ENCODE data around the gene PABPN1L. TPM values are rescaled to one million over a fixed set of nuclear protein-coding genes. Genes with fewer than 3 reads are reported as not detected.
"Not testable (repeated sequence)": the region's sequence is repeated elsewhere in the genome, so short reads cannot be mapped to it uniquely, and the experiment has no call there.

PABPN1L gene
- polyA plus RNA-seq, 1 experiment = not detected

GRCh38 chr16:88893127-88893968 is 26.9 kb upstream of the PABPN1L start:
- ChIA-PET CTCF (no interaction called here), POLR2A (no interaction called here)
- Histone ChIP-seq H3K27me3 (ENCODE audit: control insufficient read depth, insufficient read depth, low read length) (no peaks in the 10 kb centered on the region), H3K27ac (ENCODE audit: low read depth, low read length) (no peak overlapping the region), H3K4me3 (ENCODE audit: low read depth, low read length) (no peak overlapping the region), H3K9me3 (ENCODE audit: control insufficient read depth, insufficient read depth, low read length) (peaks cover 30% of the 10 kb centered on the region)
- no peak for DNase-seq (ENCODE audit: low read depth, low spot score)
- TF ChIP-seq, protein P1, sequence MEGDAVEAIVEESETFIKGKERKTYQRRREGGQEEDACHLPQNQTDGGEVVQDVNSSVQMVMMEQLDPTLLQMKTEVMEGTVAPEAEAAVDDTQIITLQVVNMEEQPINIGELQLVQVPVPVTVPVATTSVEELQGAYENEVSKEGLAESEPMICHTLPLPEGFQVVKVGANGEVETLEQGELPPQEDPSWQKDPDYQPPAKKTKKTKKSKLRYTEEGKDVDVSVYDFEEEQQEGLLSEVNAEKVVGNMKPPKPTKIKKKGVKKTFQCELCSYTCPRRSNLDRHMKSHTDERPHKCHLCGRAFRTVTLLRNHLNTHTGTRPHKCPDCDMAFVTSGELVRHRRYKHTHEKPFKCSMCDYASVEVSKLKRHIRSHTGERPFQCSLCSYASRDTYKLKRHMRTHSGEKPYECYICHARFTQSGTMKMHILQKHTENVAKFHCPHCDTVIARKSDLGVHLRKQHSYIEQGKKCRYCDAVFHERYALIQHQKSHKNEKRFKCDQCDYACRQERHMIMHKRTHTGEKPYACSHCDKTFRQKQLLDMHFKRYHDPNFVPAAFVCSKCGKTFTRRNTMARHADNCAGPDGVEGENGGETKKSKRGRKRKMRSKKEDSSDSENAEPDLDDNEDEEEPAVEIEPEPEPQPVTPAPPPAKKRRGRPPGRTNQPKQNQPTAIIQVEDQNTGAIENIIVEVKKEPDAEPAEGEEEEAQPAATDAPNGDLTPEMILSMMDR (IDR thresholded peaks at IDR 0.05; ENCODE audit: low read depth, low read length) = no peak

DNA sequence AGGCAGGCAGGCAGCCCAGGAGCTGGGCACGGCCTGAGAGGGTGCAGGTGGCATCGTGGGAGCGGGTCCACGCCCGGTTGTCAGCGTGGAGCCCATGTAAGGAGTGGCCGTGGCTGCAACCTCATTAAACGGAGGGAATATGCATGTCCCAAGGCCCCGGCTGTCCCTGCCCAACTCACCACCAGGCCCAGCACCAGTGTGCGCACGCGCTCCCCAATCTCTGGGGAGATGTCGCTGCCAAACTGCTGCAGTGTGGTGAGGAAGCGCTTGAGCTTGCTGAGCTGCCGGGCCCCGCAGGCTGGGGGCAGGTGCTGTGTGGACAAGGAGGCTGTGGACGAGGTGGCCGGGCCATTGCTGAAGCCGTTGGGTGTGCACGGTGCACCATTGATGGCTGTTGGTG is 25.6 kb upstream of the PABPN1L start:
- TF ChIP-seq, protein P1 (IDR thresholded peaks at IDR 0.05; ENCODE audit: low read depth, low read length) = no peak
- CTCF ChIA-PET = no interaction called here
- POLR2A ChIA-PET = no interaction called here

GRCh38 chr16:88891083-88891482 is 24.6 kb upstream of the PABPN1L start:
- DNase-seq (ENCODE audit: low read depth, low spot score) = no peak
- CTCF ChIA-PET = no interaction called here
- Histone ChIP-seq H3K27ac (ENCODE audit: low read depth, low read length) (no peak overlapping the region), H3K4me3 (ENCODE audit: low read depth, low read length) (no peak overlapping the region), H3K27me3 (ENCODE audit: control insufficient read depth, insufficient read depth, low read length) (no peaks in the 10 kb centered on the region), H3K9me3 (ENCODE audit: control insufficient read depth, insufficient read depth, low read length) (peaks cover 35% of the 10 kb centered on the region)
- TF ChIP-seq, protein P1 (IDR thresholded peaks at IDR 0.05; ENCODE audit: low read depth, low read length) = no peak
- POLR2A ChIA-PET = no interaction called here

More for the DNA sequence above, 25.6 kb upstream of the PABPN1L start:
- no peak overlapping the region for H3K4me3 ChIP-seq (ENCODE audit: low read depth, low read length)
- peaks cover 31% of the 10 kb centered on the region for H3K9me3 ChIP-seq (ENCODE audit: control insufficient read depth, insufficient read depth, low read length)
- no peak overlapping the region for H3K27ac ChIP-seq (ENCODE audit: low read depth, low read length)
- DNase-seq (ENCODE audit: low read depth, low spot score) = no peak
- H3K27me3 ChIP-seq (ENCODE audit: control insufficient read depth, insufficient read depth, low read length) = no peaks in the 10 kb centered on the region

DNA sequence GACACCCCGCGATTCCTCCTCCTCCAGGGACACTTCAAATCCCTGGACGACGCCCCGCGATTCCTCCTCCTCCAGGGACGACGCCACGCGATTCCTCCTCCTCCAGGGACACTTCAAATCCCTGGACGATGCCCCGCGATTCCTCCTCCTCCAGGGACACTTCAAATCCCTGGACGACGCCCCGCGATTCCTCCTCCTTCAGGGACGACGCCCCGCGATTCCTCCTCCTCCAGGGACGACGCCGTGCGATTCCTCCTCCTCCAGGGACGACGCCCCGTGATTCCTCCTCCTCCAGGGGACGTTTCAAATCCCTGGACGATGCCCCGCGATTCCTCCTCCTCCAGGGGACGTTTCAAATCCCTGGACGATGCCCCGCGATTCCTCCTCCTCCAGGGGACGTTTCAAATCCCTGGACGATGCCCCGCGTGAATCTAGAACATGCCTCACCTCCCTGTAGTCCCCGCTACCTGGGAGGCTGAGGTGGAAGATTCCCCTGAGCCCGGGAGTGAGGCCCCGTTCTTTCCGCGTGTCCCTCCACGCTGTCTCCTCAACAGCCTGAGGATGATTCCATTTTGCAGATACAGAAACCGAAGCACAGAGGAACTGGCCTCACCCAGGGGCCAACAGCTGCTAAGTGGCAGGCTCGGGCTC is 23.4 kb upstream of the PABPN1L start:
- H3K27me3 ChIP-seq (ENCODE audit: control insufficient read depth, insufficient read depth, low read length); DNase-seq (ENCODE audit: low read depth, low spot score); POLR2A ChIA-PET; H3K27ac ChIP-seq (ENCODE audit: low read depth, low read length); H3K4me3 ChIP-seq (ENCODE audit: low read depth, low read length): not testable (repeated sequence)
- CTCF ChIA-PET = interaction anchor here (0.5 kb wide), 1 partner anchor 60 kb away, joined by 5 read pairs; no protein-coding TSS in a partner anchor
- H3K9me3 ChIP-seq (ENCODE audit: control insufficient read depth, insufficient read depth, low read length) = peaks cover 35% of the 10 kb centered on the region

GRCh38 chr16:88888461-88889387 is 22.3 kb upstream of the PABPN1L start:
- Histone ChIP-seq H3K27me3 (ENCODE audit: control insufficient read depth, insufficient read depth, low read length) (no peaks in the 10 kb centered on the region), H3K4me3 (ENCODE audit: low read depth, low read length) (no peak overlapping the region), H3K9me3 (ENCODE audit: control insufficient read depth, insufficient read depth, low read length) (peaks cover 34% of the 10 kb centered on the region), H3K27ac (ENCODE audit: low read depth, low read length) (no peak overlapping the region)
- DNase-seq (ENCODE audit: low read depth, low spot score) = no peak
- TF ChIP-seq, protein P1 (IDR thresholded peaks at IDR 0.05; ENCODE audit: low read depth, low read length) = no peak
- ChIA-PET POLR2A (no interaction called here), CTCF (interaction anchor here (0.5 to 1.6 kb wide), 2 partner anchors 30 to 58 kb away, joined by 3 to 5 read pairs; no protein-coding TSS in a partner anchor)
